A549 (cell line): ENCODE data around the gene PCNT.

ENCODE experiments used
- CEBPB ChIP-seq, 2 experiments: fragments of >200 bp in 1 of 2; sonication (Bioruptor Twin) in 1 of 2; formaldehyde crosslinking in 1 of 2; IDR thresholded peaks; 2 replicates each; pipeline ENCODE4 v1.6.1; 2012 to 2016
- CTCF ChIP-seq: fragments of >200 bp; sonication (Bioruptor Twin); formaldehyde crosslinking; IDR thresholded peaks from 3 replicates; pipeline ENCODE4 v1.5.1; 2016
- EP300 ChIP-seq, 2 experiments: fragments of >200 bp; sonication (Bioruptor Twin); formaldehyde crosslinking; IDR thresholded peaks; 2 replicates in 1 of 2; 3 replicates in 1 of 2; pipeline ENCODE4 v1.6.1; 2016 to 2017
- ESRRA ChIP-seq: fragments of 150-350 bp; IDR thresholded peaks from 2 replicates; pipeline ENCODE4 v1.6.1; 2014; ENCODE audit warnings: mild to moderate bottlenecking, low read length, borderline replicate concordance
- HDAC2 ChIP-seq: fragments of 200-600 bp; sonication (generic); IDR thresholded peaks from 2 replicates; pipeline ENCODE4 v1.6.1; 2016
- JUNB ChIP-seq: fragments of >200 bp; sonication (Bioruptor Twin); formaldehyde crosslinking; IDR thresholded peaks from 2 replicates; pipeline ENCODE4 v1.6.1; 2016
- MYC ChIP-seq: IDR thresholded peaks from 2 replicates; pipeline ENCODE4 v1.6.1; 2012; ENCODE audit warnings: mild to moderate bottlenecking, inconsistent platforms, low read length, improper control_type of control experiment, borderline replicate concordance
- POLR2A ChIP-seq: IDR thresholded peaks from 2 replicates; pipeline ENCODE4 v1.6.1; 2012; ENCODE audit warnings: mild to moderate bottlenecking, low read length
- POLR2AphosphoS2 ChIP-seq: conservative IDR thresholded peaks from 2 replicates; pipeline ENCODE4 v1.6.1; 2012; ENCODE audit warnings: low read length, improper control_type of control experiment, inconsistent platforms
- REST ChIP-seq: fragments of 200-600 bp; sonication (generic); IDR thresholded peaks from 2 replicates; pipeline ENCODE4 v1.6.1; 2016; ENCODE audit warnings: antibody characterized with exemption, mild to moderate bottlenecking, moderate library complexity
- RFX5 ChIP-seq: fragments of 450-650 bp; IDR thresholded peaks from 2 replicates; pipeline ENCODE4 v1.7.1; 2014; ENCODE audit warnings: antibody characterized with exemption, mild to moderate bottlenecking, moderate library complexity
- SREBF2 ChIP-seq: fragments of 450-650 bp; IDR thresholded peaks from 2 replicates; pipeline ENCODE4 v1.6.1; 2014; ENCODE audit warnings: mild to moderate bottlenecking, moderate library complexity

GRCh38 chr21:46347791-46348381, 23.9 kb downstream of the PCNT start:
- TF ChIP-seq CTCF (no peak), MYC (no peak), HDAC2 (no peak), EP300 (IDR thresholded peaks at IDR 0.05) (no peak), CEBPB (IDR thresholded peaks at IDR 0.05) (no peak), REST (no peak), SREBF2 (no peak), JUNB (no peak), POLR2A (no peak), ESRRA (no peak), RFX5 (no peak), POLR2AphosphoS2 (no peak)
